Panc1 (cell line): Measurements from ENCODE around the gene CLEC16A. TPM values are rescaled to one million over a fixed set of nuclear protein-coding genes. Genes with fewer than 3 reads are reported as not detected.

Source experiments
- ATAC-seq: fragments of 200-7000 bp; cut with Tn5 transposase; 2 replicates; pipeline ENCODE4 v1.9.1; 2020; ENCODE audit warnings: mild to moderate bottlenecking, moderate library complexity
- BruUV-seq: library from RNA; stranded (reverse); fragments of 400-500 nt; replicated peaks from 2 replicates; lab custom pipeline; 2021; lab: Mats Ljungman, UMichigan
- CTCF ChIA-PET: fragments of 300-600 bp; sonication (Branson Sonifier 250); formaldehyde crosslinking; loops from one replicate; lab custom pipeline; 2022; ENCODE audit warnings: antibody characterized with exemption; lab: Charles Lee
- POLR2A ChIA-PET: fragments of 300-600 bp; sonication (Branson Sonifier 250); formaldehyde crosslinking; loops from one replicate; lab custom pipeline; 2022; ENCODE audit warnings: antibody characterized with exemption; lab: Charles Lee
- DNase-seq: peaks from one replicate; pipeline ENCODE4 v3.0.0-alpha.2; 2010; ENCODE audit warnings: low read depth, low spot score
- H3K27ac ChIP-seq: 2 replicates; pipeline ENCODE4 v1.5.1; 2011; ENCODE audit warnings: mild to moderate bottlenecking, low read length, inconsistent platforms
- H3K27me3 ChIP-seq: fragments of 200-500 bp; sonication (Bioruptor generic); 2 replicates; pipeline ENCODE4 v1.6.0; 2014; ENCODE audit warnings: low read length, inconsistent platforms; ENCODE audit not compliant: control insufficient read depth, insufficient read depth
- H3K36me3 ChIP-seq: fragments of 200-500 bp; sonication (Bioruptor generic); 2 replicates; pipeline ENCODE4 v1.5.1; 2014; ENCODE audit warnings: inconsistent platforms, mild to moderate bottlenecking, low read length, moderate library complexity; ENCODE audit not compliant: control insufficient read depth, insufficient read depth
- H3K4me1 ChIP-seq: 2 replicates; pipeline ENCODE4 v1.5.1; 2011; ENCODE audit warnings: inconsistent platforms, mild to moderate bottlenecking, low read length, moderate library complexity; ENCODE audit not compliant: control insufficient read depth, insufficient read depth
- H3K4me3 ChIP-seq, 2 experiments: 2 replicates each; pipeline ENCODE4 v1.5.1; 2011 to 2012; ENCODE audit warnings: low read depth in 2 of 2, low read length in 2 of 2, mild to moderate bottlenecking in 2 of 2, inconsistent platforms in 1 of 2, moderate library complexity in 1 of 2
- H3K9me3 ChIP-seq: fragments of 200-500 bp; sonication (Bioruptor generic); 2 replicates; pipeline ENCODE4 v1.5.1; 2014; ENCODE audit warnings: low read depth, mild to moderate bottlenecking, inconsistent platforms, low read length, moderate library complexity; ENCODE audit not compliant: control insufficient read depth, insufficient read depth
- POLR2AphosphoS5 ChIP-seq: IDR thresholded peaks from 2 replicates; pipeline ENCODE4 v1.6.1; 2012; ENCODE audit warnings: mild to moderate bottlenecking, low read depth, low read length, moderate library complexity
- SIN3A ChIP-seq: IDR thresholded peaks from 2 replicates; pipeline ENCODE4 v1.6.1; 2012; ENCODE audit warnings: low read depth, mild to moderate bottlenecking, low read length, moderate library complexity, borderline replicate concordance; ENCODE audit not compliant: insufficient read depth
- TCF7L2 ChIP-seq: IDR thresholded peaks from 2 replicates; pipeline ENCODE4 v1.6.1; 2011; ENCODE audit warnings: mild to moderate bottlenecking, low read depth, low read length, inconsistent platforms
- in situ Hi-C: cut with HindIII; loops from 2 replicates; pipeline ENCODE4 v1.10.0; 2016; ENCODE audit warnings: low sequenced_read_pairs, low pct_unique_long_range_greater_than_20kb
- intact Hi-C: fragments of 100-400 bp; cut with micrococcal nuclease; formaldehyde crosslinking; loops from one replicate; pipeline ENCODE4 v1.10.0; 2022; ENCODE audit not compliant: unreplicated experiment
- total RNA-seq: library from RNA; stranded (reverse); gene quantifications from one replicate; pipeline ENCODE4 v1.2.1, GENCODE V29; 2021; ENCODE audit not compliant: unreplicated experiment
- TF ChIP-seq, protein P1 (sequence below): fragments of 450-650 bp; IDR thresholded peaks from 2 replicates; pipeline ENCODE4 v1.5.1; 2017; ENCODE audit warnings: mild to moderate bottlenecking
- TF ChIP-seq, protein P2 (sequence below), 2 experiments: IDR thresholded peaks; 2 replicates each; pipeline ENCODE4 v1.6.1; 2011 to 2012; ENCODE audit warnings: low read depth in 2 of 2, control low read depth in 1 of 2, low read length in 1 of 2, mild to moderate bottlenecking in 1 of 2, moderate library complexity in 1 of 2; ENCODE audit not compliant: insufficient read depth in 1 of 2

Gene CLEC16A
- total RNA-seq, 1 experiment from 2014 or later, result 21.0 TPM

DNA sequence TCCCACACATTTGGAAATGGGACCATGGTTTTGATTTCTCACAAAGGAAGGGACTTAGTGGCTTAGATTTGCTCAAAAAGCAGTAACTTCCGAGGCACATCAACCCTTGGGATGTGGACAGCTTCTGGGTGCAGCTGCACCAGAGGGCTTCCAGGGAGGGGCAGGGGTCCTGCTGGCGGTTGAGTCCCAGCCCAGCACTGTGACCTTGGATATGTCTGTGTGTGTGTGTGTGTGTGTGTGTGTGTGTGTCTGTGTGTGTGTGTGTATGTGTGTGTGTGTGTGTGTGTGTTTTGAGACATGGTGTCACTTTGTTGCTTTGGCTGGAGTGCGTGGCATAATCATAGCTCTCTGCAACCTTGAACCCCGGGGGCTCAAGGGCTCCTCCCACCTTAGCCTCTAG is 130.8 kb downstream of the CLEC16A start:
- no peak overlapping the region for H3K27ac ChIP-seq
- no peak for TF ChIP-seq SIN3A
- TF ChIP-seq, protein P1, sequence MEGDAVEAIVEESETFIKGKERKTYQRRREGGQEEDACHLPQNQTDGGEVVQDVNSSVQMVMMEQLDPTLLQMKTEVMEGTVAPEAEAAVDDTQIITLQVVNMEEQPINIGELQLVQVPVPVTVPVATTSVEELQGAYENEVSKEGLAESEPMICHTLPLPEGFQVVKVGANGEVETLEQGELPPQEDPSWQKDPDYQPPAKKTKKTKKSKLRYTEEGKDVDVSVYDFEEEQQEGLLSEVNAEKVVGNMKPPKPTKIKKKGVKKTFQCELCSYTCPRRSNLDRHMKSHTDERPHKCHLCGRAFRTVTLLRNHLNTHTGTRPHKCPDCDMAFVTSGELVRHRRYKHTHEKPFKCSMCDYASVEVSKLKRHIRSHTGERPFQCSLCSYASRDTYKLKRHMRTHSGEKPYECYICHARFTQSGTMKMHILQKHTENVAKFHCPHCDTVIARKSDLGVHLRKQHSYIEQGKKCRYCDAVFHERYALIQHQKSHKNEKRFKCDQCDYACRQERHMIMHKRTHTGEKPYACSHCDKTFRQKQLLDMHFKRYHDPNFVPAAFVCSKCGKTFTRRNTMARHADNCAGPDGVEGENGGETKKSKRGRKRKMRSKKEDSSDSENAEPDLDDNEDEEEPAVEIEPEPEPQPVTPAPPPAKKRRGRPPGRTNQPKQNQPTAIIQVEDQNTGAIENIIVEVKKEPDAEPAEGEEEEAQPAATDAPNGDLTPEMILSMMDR, result no peak
- TF ChIP-seq, protein P2, sequence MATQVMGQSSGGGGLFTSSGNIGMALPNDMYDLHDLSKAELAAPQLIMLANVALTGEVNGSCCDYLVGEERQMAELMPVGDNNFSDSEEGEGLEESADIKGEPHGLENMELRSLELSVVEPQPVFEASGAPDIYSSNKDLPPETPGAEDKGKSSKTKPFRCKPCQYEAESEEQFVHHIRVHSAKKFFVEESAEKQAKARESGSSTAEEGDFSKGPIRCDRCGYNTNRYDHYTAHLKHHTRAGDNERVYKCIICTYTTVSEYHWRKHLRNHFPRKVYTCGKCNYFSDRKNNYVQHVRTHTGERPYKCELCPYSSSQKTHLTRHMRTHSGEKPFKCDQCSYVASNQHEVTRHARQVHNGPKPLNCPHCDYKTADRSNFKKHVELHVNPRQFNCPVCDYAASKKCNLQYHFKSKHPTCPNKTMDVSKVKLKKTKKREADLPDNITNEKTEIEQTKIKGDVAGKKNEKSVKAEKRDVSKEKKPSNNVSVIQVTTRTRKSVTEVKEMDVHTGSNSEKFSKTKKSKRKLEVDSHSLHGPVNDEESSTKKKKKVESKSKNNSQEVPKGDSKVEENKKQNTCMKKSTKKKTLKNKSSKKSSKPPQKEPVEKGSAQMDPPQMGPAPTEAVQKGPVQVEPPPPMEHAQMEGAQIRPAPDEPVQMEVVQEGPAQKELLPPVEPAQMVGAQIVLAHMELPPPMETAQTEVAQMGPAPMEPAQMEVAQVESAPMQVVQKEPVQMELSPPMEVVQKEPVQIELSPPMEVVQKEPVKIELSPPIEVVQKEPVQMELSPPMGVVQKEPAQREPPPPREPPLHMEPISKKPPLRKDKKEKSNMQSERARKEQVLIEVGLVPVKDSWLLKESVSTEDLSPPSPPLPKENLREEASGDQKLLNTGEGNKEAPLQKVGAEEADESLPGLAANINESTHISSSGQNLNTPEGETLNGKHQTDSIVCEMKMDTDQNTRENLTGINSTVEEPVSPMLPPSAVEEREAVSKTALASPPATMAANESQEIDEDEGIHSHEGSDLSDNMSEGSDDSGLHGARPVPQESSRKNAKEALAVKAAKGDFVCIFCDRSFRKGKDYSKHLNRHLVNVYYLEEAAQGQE (IDR thresholded peaks at IDR 0.05; ENCODE audit: insufficient read depth in 1 of 2, low read depth in 2 of 2, low read length in 1 of 2), result no peak
- no peak for TF ChIP-seq TCF7L2
- TF ChIP-seq POLR2AphosphoS5, result no peak
- no peak for ATAC-seq
- peaks cover 20% of the 10 kb centered on the region for H3K4me1 ChIP-seq
- H3K36me3 ChIP-seq, result no peaks in the 10 kb centered on the region
- no peaks in the 10 kb centered on the region for H3K9me3 ChIP-seq
- in situ Hi-C loops (no loop called here), intact Hi-C loops (no loop called here)
- H3K27me3 ChIP-seq, result no peaks in the 10 kb centered on the region
- H3K4me3 ChIP-seq, result no peak overlapping the region
- ChIA-PET CTCF (interaction anchor here (0.7 kb wide), 1 partner anchor 148 kb away, joined by 6 read pairs; no protein-coding TSS in a partner anchor), POLR2A (interaction anchor here (0.7 kb wide), 1 partner anchor 151 kb away, joined by 3 read pairs; no protein-coding TSS in a partner anchor)
- no TSS peak for BruUV-seq
- no peak for DNase-seq

DNA sequence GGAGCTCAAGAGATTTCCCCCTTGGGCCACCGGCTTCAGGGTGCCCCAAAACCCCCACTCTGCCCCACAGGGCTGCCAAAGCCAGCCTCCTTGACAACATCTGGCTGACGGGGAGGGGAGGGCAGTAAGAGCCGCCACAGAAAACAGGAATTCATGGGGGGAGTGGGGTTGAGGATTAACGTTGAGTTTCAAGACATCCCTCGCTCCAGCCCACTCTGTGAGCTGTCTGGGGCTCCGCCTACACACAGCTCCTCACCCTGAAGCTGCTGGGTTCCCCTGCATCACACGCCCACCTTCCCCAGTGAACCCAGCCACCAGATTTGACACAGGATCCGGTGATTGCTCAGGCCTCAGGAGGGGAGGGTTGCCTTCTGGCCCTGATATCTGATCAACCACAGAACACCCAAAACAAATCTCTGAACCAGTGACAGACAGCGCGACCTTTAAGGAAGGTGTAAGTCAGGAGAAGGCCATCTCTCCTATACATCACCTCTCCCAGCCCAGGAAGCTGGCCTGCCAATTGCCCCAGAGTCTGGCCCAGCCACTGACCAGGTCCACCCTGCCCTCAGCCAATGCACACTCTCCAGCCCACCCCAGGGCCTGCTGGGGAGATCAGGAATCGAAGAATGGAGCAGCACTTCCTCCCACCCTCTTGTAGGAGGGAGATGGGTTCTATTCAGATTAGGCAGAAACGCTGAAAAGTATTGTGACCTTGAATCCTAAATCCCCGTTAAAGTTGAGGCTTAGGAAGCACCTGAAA is 132.1 kb downstream of the CLEC16A start:
- Histone ChIP-seq H3K36me3 (no peaks in the 10 kb centered on the region), H3K27me3 (no peaks in the 10 kb centered on the region), H3K9me3 (no peaks in the 10 kb centered on the region), H3K27ac (no peak overlapping the region), H3K4me3 (no peak overlapping the region), H3K4me1 (peaks cover 28% of the 10 kb centered on the region)
- BruUV-seq, result no TSS peak
- intact Hi-C loops, result no loop called here
- POLR2A ChIA-PET, result interaction anchor here (0.6 kb wide), 1 partner anchor 57 kb away, joined by 7 read pairs; no protein-coding TSS in a partner anchor
- in situ Hi-C loops, result no loop called here
- no peak for TF ChIP-seq SIN3A
- no peak for TF ChIP-seq TCF7L2
- TF ChIP-seq, protein P1, result no peak
- TF ChIP-seq, protein P2 (IDR thresholded peaks at IDR 0.05; ENCODE audit: insufficient read depth in 1 of 2, low read depth in 2 of 2, low read length in 1 of 2), result no peak
- TF ChIP-seq POLR2AphosphoS5, result no peak
- CTCF ChIA-PET, result no interaction called here
- ATAC-seq (no peak), DNase-seq (no peak)
